SKM-1 treated with dmso at 0.1 percent for 144 hours (cell line): Measurements from ENCODE around the gene ZNF580.

Experiments
- DNase-seq: peaks from one replicate; lab custom pipeline; 2025; ENCODE audit not compliant: unreplicated experiment; lab: John Stamatoyannopoulos, UW

The ZNF580 gene

GRCh38 chr19:55605637-55606470 lies 34.9 kb upstream of the ZNF580 start, which contains the start of gene ZNF865:
Gene ZNF865, plus strand, starts transcription at chr19:55605647. Its CDS starts 7,972 bp downstream, at chr19:55613619.
- DNase-seq: peak; percentile 25

DNA sequence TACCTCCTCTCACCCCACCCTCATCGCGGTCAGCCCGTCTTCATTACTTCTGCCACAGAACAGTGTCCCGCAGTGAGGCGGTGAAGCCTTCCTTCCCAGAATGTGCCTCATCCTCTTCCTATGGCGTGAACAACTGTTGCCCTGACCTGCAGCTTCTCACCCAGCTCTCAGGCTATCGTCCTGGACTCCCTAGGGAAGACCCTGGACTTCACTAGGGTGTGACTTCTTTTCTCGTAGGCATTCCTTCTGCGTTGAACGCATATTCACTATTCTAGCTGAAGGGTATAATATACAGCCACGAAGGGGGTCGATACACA lies 34.4 kb upstream of the ZNF580 start:
- DNase-seq: no peak

DNA sequence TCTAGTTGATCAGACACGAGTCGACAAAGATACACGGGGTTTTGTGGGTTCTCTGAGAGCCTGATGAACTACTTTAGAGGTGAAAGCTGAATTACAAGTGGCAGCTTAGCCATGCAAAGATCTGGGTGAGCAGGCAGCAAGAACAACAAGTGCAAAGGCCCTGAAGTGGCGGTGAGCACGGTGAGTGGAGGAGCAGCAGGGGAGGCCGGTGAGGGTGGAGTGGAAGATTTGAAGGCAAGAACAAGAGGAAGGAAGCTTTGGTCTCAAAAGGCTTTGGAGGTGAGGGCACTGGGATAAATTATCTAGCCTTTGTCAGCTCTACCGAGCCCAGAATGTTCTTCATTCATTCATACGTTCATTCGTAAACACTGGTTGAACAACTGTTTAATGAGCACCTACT lies 34.0 kb upstream of the ZNF580 start:
- no peak for DNase-seq

DNA sequence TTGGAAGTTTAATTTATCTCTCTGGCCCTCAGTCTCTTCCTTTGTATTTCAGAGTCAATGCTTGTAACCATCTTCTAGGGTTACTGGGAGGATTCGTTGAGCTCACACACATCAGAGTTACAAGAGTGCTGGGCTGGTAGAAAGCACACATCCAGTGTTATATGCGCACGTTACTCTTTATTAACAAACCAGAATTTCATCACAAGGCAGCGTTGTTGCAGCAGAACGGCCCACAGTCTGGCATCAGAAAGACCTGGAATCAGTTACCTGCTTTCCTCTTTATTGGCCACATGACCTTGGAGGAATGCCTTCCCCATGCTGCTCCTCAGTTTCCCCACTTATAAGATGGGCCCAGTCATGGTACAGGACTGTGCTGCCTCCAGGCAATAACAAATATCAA lies 31.5 kb upstream of the ZNF580 start:
- DNase-seq: no peak

DNA sequence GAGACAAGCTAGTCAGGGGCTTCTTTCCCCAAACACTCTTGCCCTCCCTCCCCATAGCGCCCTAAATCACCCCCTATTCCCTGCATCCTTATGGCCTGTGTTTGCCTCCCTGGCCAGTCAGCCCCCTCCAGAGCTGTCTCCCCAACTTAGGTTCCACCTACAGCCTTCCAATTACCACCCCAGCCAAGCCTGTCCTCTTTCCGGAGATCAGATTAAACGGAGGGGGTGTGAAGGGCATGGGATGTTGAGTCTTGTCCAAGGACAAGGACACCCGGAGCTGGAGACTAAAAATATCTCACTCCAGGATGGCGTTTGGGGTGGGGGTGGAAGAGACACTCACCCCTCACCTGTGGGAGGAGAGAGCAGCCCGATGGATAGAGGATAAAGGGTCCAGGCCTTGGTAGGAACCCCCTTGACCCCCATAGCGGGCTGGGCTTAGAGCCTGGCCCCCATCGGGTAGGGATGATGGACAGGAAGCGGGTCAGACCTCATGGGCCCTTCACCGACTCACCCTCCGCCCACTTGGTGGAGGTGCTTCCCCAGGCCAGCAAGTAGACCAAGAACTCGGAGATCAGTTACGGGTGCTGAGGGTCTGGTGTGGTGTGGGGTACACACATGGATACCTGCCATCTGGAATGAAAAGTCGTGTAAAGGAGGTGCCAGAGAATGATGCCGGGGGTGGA lies 29.4 kb upstream of the ZNF580 start:
- DNase-seq: no peak

DNA sequence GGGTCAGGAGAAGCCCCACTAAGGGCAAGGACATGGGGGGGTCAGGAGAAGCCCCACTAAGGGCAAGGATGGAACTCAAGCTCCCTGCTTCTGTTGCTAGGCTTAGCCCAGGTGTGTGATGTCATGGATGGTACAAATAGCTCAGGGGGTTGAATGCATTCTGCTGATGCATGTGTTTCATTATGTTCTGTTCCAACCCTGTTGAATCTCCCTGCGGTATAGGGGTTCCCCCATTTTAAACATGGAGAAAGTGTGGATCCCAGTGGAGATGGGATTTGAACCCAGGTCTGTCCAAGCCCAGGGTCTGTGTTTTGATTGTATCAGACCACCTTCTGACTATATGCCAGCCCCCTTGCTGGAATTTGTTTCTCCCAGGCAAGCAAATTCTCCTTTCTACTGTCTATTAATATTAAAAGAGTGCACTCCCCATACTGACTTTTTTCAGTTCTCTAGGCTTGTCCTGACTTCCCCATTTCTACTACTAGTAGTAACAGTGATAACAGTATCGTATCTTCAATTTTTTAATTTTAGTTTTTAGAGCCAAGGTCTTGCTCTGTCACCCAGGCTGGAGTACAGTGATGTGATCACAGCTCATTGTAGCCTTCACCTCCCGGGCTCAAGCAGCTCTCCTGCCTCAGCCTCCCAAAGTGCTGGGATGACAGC lies 28.7 kb upstream of the ZNF580 start:
- DNase-seq: no peak

DNA sequence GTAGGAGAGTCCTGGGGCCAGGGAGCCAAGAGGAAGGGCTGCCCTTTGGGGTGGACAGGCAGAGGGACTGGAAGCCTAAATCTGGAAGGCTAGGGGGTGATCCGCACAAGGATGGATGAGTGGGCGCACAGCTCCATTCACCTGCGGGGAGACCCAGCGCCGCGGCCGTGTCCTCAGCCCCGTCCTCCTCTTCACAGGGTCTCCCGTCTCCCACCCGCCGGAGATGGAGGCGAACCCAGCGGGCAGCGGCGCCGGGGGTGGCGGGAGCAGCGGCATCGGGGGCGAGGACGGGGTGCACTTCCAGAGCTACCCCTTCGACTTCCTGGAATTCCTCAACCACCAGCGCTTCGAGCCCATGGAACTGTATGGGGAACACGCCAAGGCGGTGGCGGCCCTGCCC lies 27.4 kb upstream of the ZNF580 start:
- DNase-seq: no peak

GRCh38 chr19:55613930-55614710 lies 26.7 kb upstream of the ZNF580 start:
- DNase-seq: no peak

DNA sequence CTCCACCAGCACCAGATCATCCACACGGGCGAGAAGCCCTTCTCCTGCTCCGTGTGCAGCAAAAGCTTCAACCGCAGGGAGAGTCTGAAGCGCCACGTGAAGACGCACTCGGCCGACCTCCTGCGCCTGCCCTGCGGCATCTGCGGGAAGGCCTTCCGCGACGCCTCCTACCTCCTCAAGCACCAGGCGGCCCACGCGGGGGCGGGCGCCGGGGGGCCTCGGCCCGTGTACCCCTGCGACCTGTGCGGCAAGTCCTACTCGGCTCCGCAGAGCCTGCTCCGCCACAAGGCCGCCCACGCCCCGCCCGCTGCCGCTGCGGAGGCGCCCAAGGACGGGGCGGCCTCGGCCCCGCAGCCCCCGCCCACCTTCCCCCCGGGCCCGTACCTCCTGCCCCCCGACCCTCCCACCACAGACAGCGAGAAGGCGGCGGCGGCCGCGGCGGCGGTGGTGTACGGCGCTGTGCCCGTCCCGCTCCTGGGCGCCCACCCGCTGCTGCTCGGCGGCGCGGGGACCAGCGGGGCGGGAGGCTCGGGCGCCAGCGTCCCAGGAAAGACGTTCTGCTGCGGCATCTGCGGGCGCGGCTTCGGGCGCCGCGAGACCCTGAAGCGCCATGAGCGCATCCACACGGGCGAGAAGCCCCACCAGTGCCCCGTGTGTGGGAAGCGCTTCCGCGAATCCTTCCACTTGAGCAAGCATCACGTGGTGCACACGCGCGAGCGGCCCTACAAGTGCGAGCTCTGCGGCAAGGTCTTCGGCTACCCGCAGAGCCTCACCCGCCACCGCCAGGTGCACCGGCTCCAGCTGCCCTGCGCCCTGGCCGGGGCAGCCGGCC lies 25.9 kb upstream of the ZNF580 start:
- DNase-seq: no peak

GRCh38 chr19:55615543-55616394 lies 25.0 kb upstream of the ZNF580 start:
- DNase-seq: no peak

DNA sequence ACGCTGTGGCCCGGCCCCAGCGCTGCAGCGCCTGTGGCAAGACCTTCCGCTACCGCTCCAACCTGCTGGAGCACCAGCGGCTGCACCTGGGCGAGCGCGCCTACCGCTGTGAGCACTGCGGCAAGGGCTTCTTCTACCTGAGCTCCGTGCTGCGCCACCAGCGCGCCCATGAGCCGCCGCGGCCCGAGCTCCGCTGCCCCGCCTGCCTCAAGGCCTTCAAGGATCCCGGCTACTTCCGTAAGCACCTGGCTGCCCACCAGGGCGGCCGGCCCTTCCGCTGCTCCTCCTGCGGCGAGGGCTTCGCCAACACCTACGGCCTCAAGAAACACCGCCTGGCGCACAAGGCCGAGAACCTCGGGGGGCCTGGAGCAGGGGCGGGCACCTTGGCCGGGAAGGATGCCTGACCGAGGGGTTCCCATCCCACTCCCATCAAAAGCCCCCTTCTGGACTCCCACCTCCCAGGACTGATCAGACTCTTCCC lies 24.4 kb upstream of the ZNF580 start:
- DNase-seq: no peak

GRCh38 chr19:55617426-55617825 lies 23.4 kb upstream of the ZNF580 start:
- no peak for DNase-seq

- no peak for DNase-seq
Measured at GRCh38 chr19:55618426-55618825, 22.4 kb upstream of the ZNF580 start.

- no peak for DNase-seq
Measured at GRCh38 chr19:55619286-55619685, 21.5 kb upstream of the ZNF580 start.

DNA sequence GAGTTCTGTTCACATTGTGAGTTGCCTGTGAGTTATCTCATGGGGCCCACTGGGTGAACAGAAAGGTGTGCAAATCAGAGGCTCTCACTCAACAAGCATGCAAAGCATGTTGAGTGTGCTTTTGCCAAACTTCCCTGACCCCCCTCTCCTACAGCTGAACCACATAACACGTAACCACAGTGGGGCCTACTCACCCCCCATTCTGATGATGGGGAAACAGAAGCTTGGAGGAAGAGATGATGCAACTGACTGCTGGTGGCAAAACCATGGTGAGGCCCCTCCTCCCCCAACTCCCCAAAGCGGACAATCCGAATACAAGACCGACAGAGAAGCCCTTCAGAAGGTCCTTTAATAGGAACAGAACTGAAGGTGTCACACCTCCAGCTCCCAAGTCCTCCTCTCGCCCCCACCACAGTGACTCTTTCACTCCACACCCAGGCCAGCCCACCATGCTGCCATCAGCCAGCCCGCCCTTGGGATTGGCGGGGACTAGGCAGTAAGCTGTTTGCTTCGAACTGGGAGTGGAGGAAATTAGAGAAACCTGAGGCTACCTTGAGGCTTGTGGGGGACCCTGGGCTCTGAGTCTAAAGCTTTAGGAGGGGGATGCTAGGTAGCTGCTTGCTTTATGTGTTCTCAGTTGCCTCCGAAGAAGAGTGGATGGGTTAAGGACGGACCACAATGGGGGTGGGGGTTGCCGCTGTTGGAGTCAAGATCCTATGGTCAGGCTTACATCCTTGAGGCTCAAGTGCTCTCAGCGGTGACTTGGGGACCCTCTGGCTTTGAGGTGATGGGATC lies 20.2 kb upstream of the ZNF580 start:
- peak; percentile 70 for DNase-seq

- DNase-seq: no peak
Measured at GRCh38 chr19:55621205-55621672, 19.6 kb upstream of the ZNF580 start.

DNA sequence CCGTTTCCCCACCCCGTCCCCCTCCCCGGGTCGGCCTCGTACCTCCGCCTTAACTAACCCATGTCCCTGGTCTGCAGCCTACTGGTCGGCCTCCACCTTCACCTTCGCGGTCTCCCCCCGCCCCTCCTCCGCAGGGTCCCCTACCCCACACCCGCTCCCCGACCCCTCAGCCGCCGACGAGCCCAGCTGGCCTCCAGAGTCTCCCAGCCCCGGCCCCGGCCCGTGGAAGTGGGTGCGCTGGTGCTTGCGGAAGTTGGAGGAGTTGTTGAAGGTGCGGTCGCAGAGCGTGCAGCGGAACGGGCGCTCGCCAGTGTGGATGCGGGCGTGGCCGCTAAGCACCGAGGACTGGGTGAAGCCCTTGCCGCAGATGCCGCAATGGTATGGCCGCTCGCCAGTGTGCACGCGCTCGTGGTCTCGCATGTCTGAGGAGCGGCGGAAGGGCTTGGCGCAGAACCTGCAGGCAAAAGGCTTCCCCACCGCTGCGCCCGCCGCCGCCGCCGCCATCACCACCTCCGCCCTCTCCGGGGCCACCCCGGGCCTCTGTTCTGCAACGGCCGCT lies 19.1 kb upstream of the ZNF580 start:
- no peak for DNase-seq
